GM10266 (cell line): ENCODE results near the gene SLC43A1.

Source experiments
- DNase-seq: peaks from one replicate; pipeline ENCODE4 v3.0.0; 2012; ENCODE audit errors: extremely low spot score
- CTCF ChIP-seq: IDR thresholded peaks from 2 replicates; pipeline ENCODE4 v1.5.1; 2012; ENCODE audit warnings: mild to moderate bottlenecking, low read depth; ENCODE audit not compliant: control insufficient read depth, insufficient read depth; ENCODE audit errors: missing control alignments

Gene SLC43A1

GRCh38 chr11:57515332-57516060 lies at the start of gene SLC43A1:
Gene SLC43A1 (minus strand): TSS chr11:57515702. CDS start chr11:57514111, 1,591 bp downstream.
- no peak for TF ChIP-seq CTCF
- DNase-seq = peak; percentile 69

GRCh38 chr11:57562596-57562995 lies 47.1 kb upstream of the SLC43A1 start:
- DNase-seq = no peak
- no peak for TF ChIP-seq CTCF

GRCh38 chr11:57560146-57560545 lies 44.6 kb upstream of the SLC43A1 start:
- TF ChIP-seq CTCF = no peak
- no peak for DNase-seq

- no peak for TF ChIP-seq CTCF
- DNase-seq = no peak
These were observed 40.5 kb upstream of the SLC43A1 start for GRCh38 chr11:57556041-57556440.

- no peak for TF ChIP-seq CTCF
- DNase-seq = no peak
These were observed 39.9 kb upstream of the SLC43A1 start for GRCh38 chr11:57555393-57555792.

GRCh38 chr11:57552479-57552878 lies 37.0 kb upstream of the SLC43A1 start:
- no peak for TF ChIP-seq CTCF
- DNase-seq = no peak

- no peak for DNase-seq
- TF ChIP-seq CTCF = no peak
These were observed 36.4 kb upstream of the SLC43A1 start for GRCh38 chr11:57551941-57552340.
